GM12878 (cell line): ENCODE measurements around the gene PPP5C. TPM values are rescaled to one million over a fixed set of nuclear protein-coding genes. Genes with fewer than 3 reads are reported as not detected.

Experiments used
- ATAC-seq: fragments of 200-7000 bp; cut with Tn5 transposase; 3 replicates; pipeline ENCODE4 v1.9.1; 2020; ENCODE audit warnings: mild to moderate bottlenecking, moderate library complexity
- BruUV-seq: library from RNA; stranded (reverse); fragments of 400-500 nt; replicated peaks from 2 replicates; lab custom pipeline; 2021; lab: Mats Ljungman, UMichigan
- CTCF ChIA-PET: fragments of 300-600 bp; sonication (Branson Sonifier 250); formaldehyde crosslinking; extraction: SDS; loops from one replicate; lab custom pipeline; 2021; ENCODE audit warnings: inconsistent platforms; lab: Yijun Ruan, JAX
- POLR2A ChIA-PET: fragments of 350-600 bp; formaldehyde crosslinking; extraction: SDS; loops from one replicate; lab custom pipeline; 2021; ENCODE audit warnings: inconsistent platforms; lab: Charles Lee
- RAD21 ChIA-PET: fragments of 300-600 bp; sonication (Branson Sonifier 250); formaldehyde crosslinking; loops from one replicate; lab custom pipeline; 2023; ENCODE audit warnings: antibody characterized with exemption; ENCODE audit not compliant: unreplicated experiment; lab: Charles Lee
- SMC1A ChIA-PET: fragments of 300-600 bp; sonication (Branson Sonifier 250); formaldehyde crosslinking; loops from one replicate; lab custom pipeline; 2023; ENCODE audit not compliant: unreplicated experiment, uncharacterized antibody; lab: Charles Lee
- DNase-seq: peaks from one replicate; pipeline ENCODE4 v3.0.0-alpha.2; 2011; ENCODE audit warnings: low read depth, low spot score
- FAIRE-seq: peaks from 3 replicates; lab custom pipeline; 2011; peaks lifted over from hg19 to GRCh38; lab: Jason Lieb, UNC
- H2AFZ ChIP-seq: 2 replicates; pipeline ENCODE4 v1.6.0; 2011; ENCODE audit warnings: low read depth, low read length, control low read depth; ENCODE audit not compliant: control insufficient read depth
- H3K27ac ChIP-seq: 2 replicates; pipeline ENCODE4 v1.5.1; 2011; ENCODE audit warnings: control low read depth; ENCODE audit not compliant: control insufficient read depth, insufficient read depth
- H3K27me3 ChIP-seq, 2 experiments: replicated peaks in 1 of 2; 2 replicates each; pipeline versions ENCODE4 v1.6.0 to v1.6.1; 2011; ENCODE audit warnings: low read length in 1 of 2; ENCODE audit not compliant: control insufficient read depth in 2 of 2, insufficient read depth in 2 of 2
- H3K36me3 ChIP-seq, 2 experiments: 2 replicates each; pipeline ENCODE4 v1.5.1; 2011; ENCODE audit warnings: low read length in 1 of 2; ENCODE audit not compliant: control insufficient read depth in 2 of 2, insufficient read depth in 2 of 2
- H3K4me1 ChIP-seq: 2 replicates; pipeline ENCODE4 v1.6.1; 2011; ENCODE audit warnings: mild to moderate bottlenecking, low read length, moderate library complexity, mixed read lengths; ENCODE audit not compliant: control insufficient read depth, insufficient read depth
- H3K4me2 ChIP-seq: 2 replicates; pipeline ENCODE4 v1.6.0; 2011; ENCODE audit warnings: control low read depth; ENCODE audit not compliant: control insufficient read depth, insufficient read depth
- H3K4me3 ChIP-seq: fragments of 200-600 bp; sonication (generic); 2 replicates; pipeline ENCODE4 v1.5.1; 2016
- H3K79me2 ChIP-seq: 2 replicates; pipeline ENCODE4 v1.6.0; 2011; ENCODE audit warnings: low read length; ENCODE audit not compliant: control insufficient read depth, insufficient read depth
- H3K9ac ChIP-seq: 2 replicates; pipeline ENCODE4 v1.8.0; 2011; ENCODE audit warnings: low read length, control low read depth, mixed read lengths; ENCODE audit not compliant: control insufficient read depth, insufficient read depth
- H3K9me3 ChIP-seq: replicated peaks from 3 replicates; pipeline ENCODE4 v1.5.1; 2011; ENCODE audit warnings: mild to moderate bottlenecking, low read length; ENCODE audit not compliant: control insufficient read depth, insufficient read depth
- H4K20me1 ChIP-seq: 2 replicates; pipeline ENCODE4 v1.6.0; 2011; ENCODE audit not compliant: control insufficient read depth, insufficient read depth
- ATF7 ChIP-seq: fragments of 450-650 bp; IDR thresholded peaks from 2 replicates; pipeline ENCODE4 v1.6.1; 2016; ENCODE audit warnings: low read depth, mild to moderate bottlenecking
- E2F8 ChIP-seq: fragments of 450-650 bp; IDR thresholded peaks from 2 replicates; pipeline ENCODE4 v1.6.1; 2018; ENCODE audit warnings: mild to moderate bottlenecking, low read depth, moderate library complexity; ENCODE audit not compliant: partially characterized antibody
- EGR1 ChIP-seq, 2 experiments: IDR thresholded peaks; 1 replicate in 1 of 2; 2 replicates in 1 of 2; pipeline ENCODE4 v1.6.1; 2011 to 2012; ENCODE audit warnings: low read depth in 2 of 2, low read length in 2 of 2, borderline replicate concordance in 1 of 2, mild to moderate bottlenecking in 1 of 2, moderate library complexity in 1 of 2
- POU2F2 ChIP-seq: IDR thresholded peaks from 3 replicates; pipeline ENCODE4 v1.6.1; 2011; ENCODE audit warnings: low read depth, mild to moderate bottlenecking, low read length, borderline replicate concordance
- SPI1 ChIP-seq: IDR thresholded peaks from 2 replicates; pipeline ENCODE4 v1.6.1; 2011; ENCODE audit warnings: low read depth, mild to moderate bottlenecking, low read length, moderate library complexity, borderline replicate concordance; ENCODE audit not compliant: insufficient read depth
- ZNF687 ChIP-seq: fragments of 450-650 bp; IDR thresholded peaks from 2 replicates; pipeline ENCODE4 v1.6.1; 2017; ENCODE audit warnings: mild to moderate bottlenecking, moderate library complexity
- WGBS: methylation state at CpG from one replicate; pipeline ENCODE4 v1.1.6; 2016; ENCODE audit warnings: low lambda C conversion rate; ENCODE audit not compliant: insufficient replicate concordance, insufficient coverage; ENCODE audit errors: missing lambda C conversion rate; 5-methylcytosine and 5-hydroxymethylcytosine counted together
- in situ Hi-C: fragments of 300-500 bp; cut with MboI; formaldehyde crosslinking; loops from 9 replicates; pipeline ENCODE4 v1.14.3; 2018; ENCODE audit warnings: mixed read lengths
- intact Hi-C: fragments of 100-400 bp; cut with micrococcal nuclease; formaldehyde crosslinking; loops from one replicate; pipeline ENCODE4 v1.14.2; 2022; ENCODE audit not compliant: unreplicated experiment
- polyA plus RNA-seq, 11 experiments: library from polyadenylated mRNA; depleted of rRNA in 4 of 11; unstranded in 6 of 11; stranded (reverse) in 5 of 11; fragments of >200 nt; fragmentation: Nextera tagmentation in 4 of 11; fragmentation: Illumina TruSeq in 1 of 11; extraction: Ambion mirVana in 4 of 11; extraction: Trizol in 1 of 11; gene quantifications; 1 replicate in 1 of 11; 2 replicates in 10 of 11; pipeline versions ENCODE4 v1.2.1 to v1.2.3, GENCODE V29; 2011 to 2016; ENCODE audit warnings: inconsistent platforms in 2 of 11, missing spikeins in 2 of 11, low read depth in 1 of 11
- total RNA-seq, 4 experiments: library from RNA; depleted of rRNA in 3 of 4; stranded (reverse); fragments of >200 nt in 3 of 4; fragmentation: Illumina TruSeq in 1 of 4; extraction: Trizol in 1 of 4; gene quantifications; 2 replicates each; pipeline versions ENCODE4 v1.2.1 to v1.2.3, GENCODE V29; 2013 to 2021
- TF ChIP-seq, protein P1 (sequence below): fragments of 450-650 bp; formaldehyde crosslinking; IDR thresholded peaks from 2 replicates; pipeline ENCODE4 v1.5.0; 2022; ENCODE audit warnings: mild to moderate bottlenecking, missing genetic modification characterization
- TF ChIP-seq, protein P2 (sequence below): fragments of 450-650 bp; conservative IDR thresholded peaks from 2 replicates; pipeline ENCODE4 v1.6.1; 2017; ENCODE audit warnings: mild to moderate bottlenecking, moderate library complexity

The PPP5C gene
- total and polyA plus RNA-seq, 10 of the 15 experiments (the other 5 are each of a cell fraction or from before 2014, with no cell fraction given), result 1.1 to 154 (median 94.5) TPM

- Histone ChIP-seq H3K4me3 (no peak overlapping the region), H3K4me2 (no peak overlapping the region), H2AFZ (no peak overlapping the region), H4K20me1 (no peaks in the 10 kb centered on the region), H3K4me1 (no peaks in the 10 kb centered on the region), H3K27ac (no peak overlapping the region), H3K9ac (no peak overlapping the region), H3K9me3 (no peaks in the 10 kb centered on the region), H3K27me3 (no peaks in the 10 kb centered on the region; a peak in 3 of 4 replicates), H3K36me3 (no peaks in the 10 kb centered on the region), H3K79me2 (no peaks in the 10 kb centered on the region)
- RAD21 ChIA-PET, result interaction anchor here (0.5 kb wide), 1 partner anchor 1364 kb away, joined by 9 read pairs; no protein-coding TSS in a partner anchor
- ATAC-seq (no peak), FAIRE-seq (no peak), DNase-seq (no peak)
- CTCF ChIA-PET, result no interaction called here
- 30% methylated on average over 13 of the region's 13 CpGs for WGBS
- intact Hi-C loops, result no loop called here
- SMC1A ChIA-PET, result no interaction called here
- POLR2A ChIA-PET, result no interaction called here
- BruUV-seq, result no TSS peak
- in situ Hi-C loops, result no loop called here
- TF ChIP-seq SPI1, result no peak
- no peak for TF ChIP-seq EGR1 (IDR thresholded peaks at IDR 0.05; ENCODE audit: borderline replicate concordance in 1 of 2, low read depth in 2 of 2, low read length in 2 of 2)
- TF ChIP-seq, protein P1, sequence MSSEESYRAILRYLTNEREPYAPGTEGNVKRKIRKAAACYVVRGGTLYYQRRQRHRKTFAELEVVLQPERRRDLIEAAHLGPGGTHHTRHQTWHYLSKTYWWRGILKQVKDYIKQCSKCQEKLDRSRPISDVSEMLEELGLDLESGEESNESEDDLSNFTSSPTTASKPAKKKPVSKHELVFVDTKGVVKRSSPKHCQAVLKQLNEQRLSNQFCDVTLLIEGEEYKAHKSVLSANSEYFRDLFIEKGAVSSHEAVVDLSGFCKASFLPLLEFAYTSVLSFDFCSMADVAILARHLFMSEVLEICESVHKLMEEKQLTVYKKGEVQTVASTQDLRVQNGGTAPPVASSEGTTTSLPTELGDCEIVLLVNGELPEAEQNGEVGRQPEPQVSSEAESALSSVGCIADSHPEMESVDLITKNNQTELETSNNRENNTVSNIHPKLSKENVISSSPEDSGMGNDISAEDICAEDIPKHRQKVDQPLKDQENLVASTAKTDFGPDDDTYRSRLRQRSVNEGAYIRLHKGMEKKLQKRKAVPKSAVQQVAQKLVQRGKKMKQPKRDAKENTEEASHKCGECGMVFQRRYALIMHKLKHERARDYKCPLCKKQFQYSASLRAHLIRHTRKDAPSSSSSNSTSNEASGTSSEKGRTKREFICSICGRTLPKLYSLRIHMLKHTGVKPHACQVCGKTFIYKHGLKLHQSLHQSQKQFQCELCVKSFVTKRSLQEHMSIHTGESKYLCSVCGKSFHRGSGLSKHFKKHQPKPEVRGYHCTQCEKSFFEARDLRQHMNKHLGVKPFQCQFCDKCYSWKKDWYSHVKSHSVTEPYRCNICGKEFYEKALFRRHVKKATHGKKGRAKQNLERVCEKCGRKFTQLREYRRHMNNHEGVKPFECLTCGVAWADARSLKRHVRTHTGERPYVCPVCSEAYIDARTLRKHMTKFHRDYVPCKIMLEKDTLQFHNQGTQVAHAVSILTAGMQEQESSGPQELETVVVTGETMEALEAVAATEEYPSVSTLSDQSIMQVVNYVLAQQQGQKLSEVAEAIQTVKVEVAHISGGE (CRISPR knock-in tag), result no peak
- TF ChIP-seq ATF7, result no peak
- no peak for TF ChIP-seq POU2F2
- no peak for TF ChIP-seq ZNF687
- no peak for TF ChIP-seq E2F8
- TF ChIP-seq, protein P2, sequence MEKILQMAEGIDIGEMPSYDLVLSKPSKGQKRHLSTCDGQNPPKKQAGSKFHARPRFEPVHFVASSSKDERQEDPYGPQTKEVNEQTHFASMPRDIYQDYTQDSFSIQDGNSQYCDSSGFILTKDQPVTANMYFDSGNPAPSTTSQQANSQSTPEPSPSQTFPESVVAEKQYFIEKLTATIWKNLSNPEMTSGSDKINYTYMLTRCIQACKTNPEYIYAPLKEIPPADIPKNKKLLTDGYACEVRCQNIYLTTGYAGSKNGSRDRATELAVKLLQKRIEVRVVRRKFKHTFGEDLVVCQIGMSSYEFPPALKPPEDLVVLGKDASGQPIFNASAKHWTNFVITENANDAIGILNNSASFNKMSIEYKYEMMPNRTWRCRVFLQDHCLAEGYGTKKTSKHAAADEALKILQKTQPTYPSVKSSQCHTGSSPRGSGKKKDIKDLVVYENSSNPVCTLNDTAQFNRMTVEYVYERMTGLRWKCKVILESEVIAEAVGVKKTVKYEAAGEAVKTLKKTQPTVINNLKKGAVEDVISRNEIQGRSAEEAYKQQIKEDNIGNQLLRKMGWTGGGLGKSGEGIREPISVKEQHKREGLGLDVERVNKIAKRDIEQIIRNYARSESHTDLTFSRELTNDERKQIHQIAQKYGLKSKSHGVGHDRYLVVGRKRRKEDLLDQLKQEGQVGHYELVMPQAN, result no peak
These were observed 64.4 kb downstream of the PPP5C start for GRCh38 chr19:46411088-46411924.
